Occipital lobe (tissue), 2 donors: ENCODE data around the gene PFN1. TPM values are rescaled to one million over a fixed set of nuclear protein-coding genes. Genes with fewer than 3 reads are reported as not detected.

Experiments
- DNase-seq: peaks from one replicate; lab custom pipeline; 2025; lab: John Stamatoyannopoulos, UW
- total RNA-seq: library from RNA; depleted of rRNA; stranded (reverse); fragments of >200 nt; gene quantifications from one replicate; pipeline ENCODE4 v1.2.3, GENCODE V29; 2014

Gene PFN1
- total RNA-seq, 1 donor from 2014 or later: 53.0 TPM

DNA sequence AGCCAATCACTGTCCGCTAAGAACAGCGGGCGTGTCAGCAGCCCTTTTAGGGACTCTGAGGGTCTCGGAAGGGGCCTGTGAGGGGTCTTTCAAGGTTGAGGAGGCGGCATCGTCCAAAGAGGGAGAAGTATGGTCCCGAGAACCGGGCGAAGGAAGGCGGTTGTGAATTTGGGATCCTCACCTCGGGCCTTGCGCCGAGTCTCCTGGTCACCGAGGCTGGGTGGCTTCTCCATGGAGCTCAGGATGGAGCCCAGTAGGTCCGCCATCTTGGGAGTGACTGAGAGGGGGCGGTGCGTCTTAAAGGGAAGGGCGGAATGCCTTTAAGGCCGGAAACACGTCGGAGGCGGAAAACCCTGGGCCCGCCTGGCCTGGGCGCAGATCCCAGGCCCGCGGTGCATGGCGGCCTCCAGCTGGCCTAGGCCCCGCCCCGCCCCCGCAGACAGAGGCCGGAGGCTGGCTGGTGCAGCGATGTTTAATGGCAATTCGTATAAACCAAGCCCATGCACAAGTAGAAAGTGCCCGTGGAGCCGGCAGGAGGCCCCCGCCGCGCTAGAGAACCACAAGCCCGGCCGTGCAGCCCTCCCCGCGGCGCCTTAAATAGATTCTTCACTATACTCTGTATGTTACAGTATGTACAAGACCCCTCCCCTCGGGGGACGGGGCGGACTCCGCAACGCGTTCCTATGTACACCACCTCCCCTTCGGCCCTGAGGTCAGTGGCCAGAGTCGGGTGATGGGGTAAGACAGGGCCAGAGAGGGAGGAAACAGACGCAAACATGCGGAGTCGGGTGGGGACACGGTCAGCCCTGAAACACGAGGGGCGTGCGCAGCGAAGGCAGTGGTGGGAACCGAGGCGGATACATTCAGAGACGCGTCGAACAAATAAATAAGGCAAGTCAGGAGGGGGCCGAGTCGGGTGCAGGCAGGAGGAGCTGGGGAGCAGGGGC, 19.5 kb upstream of the PFN1 start, which contains the start of gene SPAG7:
Gene SPAG7 (minus strand): TSS at position 279 of the 947 bp plus-strand sequence. CDS start 13 bp downstream, at position 266.
- peak; percentile 95 for DNase-seq

DNA sequence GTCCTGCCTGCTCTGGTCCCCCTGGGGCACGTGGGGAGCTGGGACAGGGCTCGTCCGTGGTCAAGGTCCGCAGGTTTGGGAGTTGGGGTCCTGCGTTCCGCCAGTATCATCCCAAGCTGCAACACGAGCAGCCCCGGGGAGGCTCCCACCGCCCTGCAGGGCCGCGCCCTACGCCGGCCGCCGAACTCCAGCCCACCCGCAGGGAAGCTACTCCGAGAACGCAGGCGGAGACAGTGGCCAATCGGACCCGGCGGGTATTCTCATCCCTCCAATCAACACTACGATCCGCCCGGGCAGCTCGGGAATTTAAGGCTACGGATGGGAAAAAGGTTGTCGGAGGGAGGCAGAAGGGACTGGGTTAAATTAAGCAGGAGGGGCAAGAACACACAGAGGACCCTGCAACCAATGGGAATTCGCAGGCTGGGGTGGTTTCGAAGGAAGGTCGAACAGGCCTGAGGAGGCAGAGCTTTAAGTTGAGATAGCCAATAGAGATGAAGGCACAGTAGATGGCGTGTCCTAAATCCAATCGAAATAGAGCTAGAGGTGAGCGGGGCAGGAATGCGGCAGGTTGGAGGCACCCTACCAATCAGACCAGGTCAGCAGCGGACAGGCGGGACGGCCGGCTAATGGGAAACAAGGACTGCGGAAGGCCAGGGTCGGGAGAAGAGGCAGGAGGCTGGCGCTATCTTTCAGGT, 18.7 kb upstream of the PFN1 start:
- DNase-seq: peak; percentile 98

DNA sequence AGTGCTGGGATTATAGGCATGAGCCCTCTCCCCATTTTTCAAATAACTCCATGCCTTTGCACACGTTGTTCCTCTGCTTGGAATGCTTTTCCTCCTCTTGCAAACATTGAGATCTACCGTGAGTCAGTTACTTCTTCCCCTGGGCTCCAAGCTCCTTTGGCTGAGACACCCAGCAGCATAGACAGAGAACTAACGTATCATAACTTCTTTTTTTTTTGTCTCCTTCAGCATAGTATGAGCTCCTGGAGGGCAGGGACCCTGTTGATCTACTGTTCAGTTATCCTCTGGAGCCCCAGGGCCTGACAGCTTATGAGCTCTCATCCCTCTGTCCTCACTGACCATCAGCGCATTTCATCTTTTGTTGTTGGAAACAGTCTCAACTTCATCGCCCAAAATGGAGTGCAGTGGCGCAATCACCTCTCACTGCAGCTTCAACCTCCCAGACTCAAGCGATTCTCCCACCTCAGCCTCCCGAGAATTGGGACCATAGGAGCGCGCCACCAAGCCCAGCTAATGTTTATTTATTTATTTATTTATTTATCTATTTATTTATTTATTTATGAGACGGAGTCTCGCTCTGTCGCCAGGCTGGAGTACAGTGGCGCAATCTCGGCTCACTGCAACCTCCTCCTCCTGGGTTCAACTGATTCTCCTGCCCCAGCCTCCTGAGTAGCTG, 17.1 kb upstream of the PFN1 start:
- DNase-seq: no peak

DNA sequence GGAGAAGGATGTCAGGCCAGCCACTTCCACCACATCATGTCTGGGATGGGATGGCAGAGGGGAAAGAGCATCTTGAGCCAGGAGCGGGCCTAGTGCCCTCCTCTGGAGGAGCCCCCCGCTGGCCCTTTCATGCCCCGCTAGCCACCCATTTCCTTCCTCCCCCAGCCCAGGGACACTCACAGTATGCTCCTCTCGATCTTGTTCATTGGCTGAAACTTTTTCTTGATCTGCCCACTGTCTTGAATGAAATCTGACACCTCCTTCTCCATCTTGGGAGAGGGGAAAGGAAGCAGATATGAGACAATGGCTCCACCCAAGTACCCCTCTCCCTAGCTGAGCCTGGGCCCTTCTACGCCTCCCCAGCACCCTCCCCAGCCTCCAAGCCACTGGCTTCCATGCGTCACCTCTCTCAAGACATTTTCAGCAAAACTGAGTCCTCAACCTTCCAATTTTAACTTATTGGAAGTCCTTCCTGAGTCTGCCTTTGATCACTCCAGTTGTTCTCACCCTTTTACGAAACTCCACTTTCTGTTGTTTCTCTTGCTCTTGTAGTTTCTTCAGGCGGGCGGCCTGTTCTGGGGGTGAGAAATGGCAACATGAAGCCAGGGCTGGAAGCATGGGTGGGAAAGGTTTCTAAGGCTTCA, 12.1 kb upstream of the PFN1 start:
- no peak for DNase-seq

DNA sequence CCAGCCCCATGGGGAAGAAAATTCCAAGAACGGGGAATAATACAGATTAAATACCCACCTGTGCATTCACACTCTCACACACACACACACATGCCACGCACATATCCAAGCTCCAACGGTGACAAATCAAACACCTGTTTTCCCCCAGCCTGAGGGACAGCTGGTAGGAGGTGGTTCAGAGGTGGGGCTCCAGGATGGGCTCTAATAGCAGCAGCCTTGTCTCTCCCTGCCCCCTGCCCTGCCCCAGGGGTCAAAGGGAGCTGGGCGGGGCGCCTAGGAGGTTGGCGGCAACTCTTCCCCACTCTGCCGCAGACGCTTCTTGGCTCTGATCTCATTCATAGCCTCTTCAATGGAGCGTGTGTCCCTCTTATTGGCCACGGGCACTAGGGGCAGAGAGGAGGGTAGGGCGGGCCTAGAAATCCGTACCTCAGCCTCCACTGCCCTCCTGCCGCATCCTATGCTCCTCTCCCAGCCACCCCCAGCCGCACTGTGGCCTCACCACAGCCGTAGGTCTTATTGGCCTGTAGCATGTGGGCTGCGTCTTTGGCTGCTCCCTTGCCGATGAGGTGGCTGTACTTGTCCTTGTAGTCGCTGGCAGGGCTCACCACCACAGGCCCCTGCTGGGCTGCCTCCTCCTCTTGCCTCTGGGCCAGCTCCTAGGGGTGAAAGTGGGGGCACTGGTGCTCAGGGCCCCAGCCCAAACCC, 11.1 kb upstream of the PFN1 start:
- no peak for DNase-seq

DNA sequence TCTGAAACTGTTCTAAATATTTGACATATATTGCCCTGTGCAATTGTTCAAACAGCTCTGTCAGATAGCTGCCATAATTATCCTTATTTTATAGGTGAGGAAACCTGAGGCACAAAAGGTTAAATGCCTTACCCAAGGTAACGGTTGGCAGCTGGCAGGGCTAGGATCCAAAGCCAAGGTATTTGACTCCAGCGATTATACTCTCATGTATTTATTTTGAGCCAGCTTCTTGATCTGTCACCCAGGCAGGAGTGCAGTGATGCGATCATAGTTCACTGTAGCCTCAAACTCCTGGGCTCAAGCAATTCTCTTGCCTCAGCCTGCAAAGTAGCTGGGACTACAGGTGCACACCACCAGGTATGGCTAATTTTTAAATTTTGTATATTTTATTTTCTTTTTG, 9.8 kb upstream of the PFN1 start:
- no peak for DNase-seq

DNA sequence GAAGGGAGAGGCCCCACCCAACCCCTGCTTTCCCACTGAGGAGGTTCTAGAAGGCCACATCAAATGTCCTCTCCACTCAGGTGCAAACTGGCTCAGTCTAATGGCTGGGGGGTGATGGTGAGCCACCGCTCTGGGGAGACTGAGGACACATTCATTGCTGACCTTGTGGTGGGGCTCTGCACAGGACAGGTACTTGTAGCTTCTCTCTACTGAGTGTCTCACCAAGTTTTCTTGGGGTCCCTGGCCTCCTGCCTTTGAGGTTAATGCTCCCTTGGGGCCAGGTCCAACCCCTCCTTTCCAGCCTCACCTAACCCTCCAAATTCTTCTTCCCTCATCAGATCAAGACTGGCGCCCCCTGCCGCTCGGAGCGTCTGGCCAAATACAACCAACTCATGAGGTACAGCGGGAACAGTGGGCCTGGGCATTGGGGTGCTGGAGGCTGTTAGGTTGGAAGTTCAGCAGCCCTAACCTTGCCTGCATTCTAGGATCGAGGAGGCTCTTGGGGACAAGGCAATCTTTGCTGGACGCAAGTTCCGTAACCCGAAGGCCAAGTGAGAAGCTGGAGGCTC, 8.2 kb upstream of the PFN1 start:
- DNase-seq: no peak

DNA sequence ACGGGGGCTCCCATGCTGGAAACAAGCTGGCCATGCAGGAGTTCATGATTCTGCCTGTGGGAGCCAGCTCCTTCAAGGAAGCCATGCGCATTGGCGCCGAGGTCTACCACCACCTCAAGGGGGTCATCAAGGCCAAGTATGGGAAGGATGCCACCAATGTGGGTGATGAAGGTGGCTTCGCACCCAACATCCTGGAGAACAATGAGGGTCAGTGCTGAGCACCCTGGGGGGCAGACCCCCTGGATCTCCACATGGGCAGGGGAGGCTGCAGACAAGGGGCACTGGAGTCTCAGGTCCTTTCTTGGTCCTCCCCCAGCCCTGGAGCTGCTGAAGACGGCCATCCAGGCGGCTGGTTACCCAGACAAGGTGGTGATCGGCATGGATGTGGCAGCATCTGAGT, 6.8 kb upstream of the PFN1 start:
- DNase-seq: no peak

DNA sequence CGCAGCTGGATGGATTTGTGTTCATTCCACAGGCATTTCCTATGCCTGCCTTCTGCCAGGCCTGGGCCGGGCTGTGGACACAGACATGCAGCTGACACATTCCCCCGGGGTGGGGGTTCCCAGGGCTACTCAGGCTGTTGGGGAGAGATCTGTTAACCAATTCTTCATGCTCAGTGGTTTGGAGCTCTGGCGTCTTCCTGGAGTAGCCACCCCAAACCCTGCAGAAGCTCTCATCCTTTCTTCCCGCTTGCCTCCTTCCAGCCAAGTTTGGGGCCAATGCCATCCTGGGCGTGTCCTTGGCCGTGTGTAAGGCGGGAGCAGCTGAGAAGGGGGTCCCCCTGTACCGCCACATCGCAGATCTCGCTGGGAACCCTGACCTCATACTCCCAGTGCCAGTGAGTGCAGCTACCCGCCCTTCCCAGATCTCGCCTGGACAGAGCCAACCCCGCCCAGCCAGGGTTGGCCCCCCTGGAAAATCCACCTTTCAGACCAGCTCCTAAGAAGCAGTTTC, 5.2 kb upstream of the PFN1 start:
- no peak for DNase-seq

DNA sequence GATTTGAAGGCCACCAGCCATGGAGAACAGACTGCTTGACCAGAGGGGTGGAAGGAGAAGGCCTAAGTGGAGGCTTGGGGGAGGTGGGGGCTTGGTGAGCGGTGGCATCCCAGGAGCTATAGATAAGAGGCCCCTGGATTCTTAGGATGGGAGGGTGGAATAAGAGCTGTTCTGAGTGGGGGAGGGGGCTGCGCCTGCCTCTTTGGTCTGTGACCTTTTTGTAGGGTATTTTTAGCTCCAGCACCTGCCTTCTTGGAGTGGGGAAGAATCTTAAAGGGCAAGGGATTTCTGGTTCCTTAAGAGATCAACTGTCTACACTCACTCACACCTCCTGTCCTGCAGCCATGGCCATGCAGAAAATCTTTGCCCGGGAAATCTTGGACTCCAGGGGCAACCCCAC, 3.2 kb upstream of the PFN1 start:
- no peak for DNase-seq

DNA sequence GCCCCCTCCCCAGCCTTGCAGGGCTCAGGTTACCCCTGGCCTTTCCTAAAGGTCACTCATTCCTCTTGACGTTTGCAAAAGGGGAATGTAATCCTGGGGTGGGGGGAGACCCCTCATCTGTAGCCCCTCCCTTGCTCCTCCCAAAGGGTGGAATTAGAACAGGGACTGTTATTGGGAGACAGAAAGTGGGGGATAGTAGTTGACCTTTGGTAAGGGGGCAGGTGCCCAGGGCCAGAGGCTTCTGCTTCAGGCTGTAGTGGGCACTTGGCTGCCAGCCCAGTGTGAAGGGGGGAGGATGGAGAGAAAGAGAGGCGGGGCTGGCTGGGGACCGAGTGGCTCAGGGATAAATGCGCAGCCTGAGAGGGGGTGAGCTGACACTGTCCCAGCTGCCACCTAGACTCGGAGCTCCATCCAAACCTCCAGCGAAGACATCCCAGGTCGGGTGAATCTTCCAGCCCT, 2.4 kb upstream of the PFN1 start, which contains the start of gene ENO3:
Gene ENO3 (plus strand): TSS at position 374 of the 459 bp plus-strand sequence. CDS start 711 bp downstream, outside the sequence.
- DNase-seq: no peak

DNA sequence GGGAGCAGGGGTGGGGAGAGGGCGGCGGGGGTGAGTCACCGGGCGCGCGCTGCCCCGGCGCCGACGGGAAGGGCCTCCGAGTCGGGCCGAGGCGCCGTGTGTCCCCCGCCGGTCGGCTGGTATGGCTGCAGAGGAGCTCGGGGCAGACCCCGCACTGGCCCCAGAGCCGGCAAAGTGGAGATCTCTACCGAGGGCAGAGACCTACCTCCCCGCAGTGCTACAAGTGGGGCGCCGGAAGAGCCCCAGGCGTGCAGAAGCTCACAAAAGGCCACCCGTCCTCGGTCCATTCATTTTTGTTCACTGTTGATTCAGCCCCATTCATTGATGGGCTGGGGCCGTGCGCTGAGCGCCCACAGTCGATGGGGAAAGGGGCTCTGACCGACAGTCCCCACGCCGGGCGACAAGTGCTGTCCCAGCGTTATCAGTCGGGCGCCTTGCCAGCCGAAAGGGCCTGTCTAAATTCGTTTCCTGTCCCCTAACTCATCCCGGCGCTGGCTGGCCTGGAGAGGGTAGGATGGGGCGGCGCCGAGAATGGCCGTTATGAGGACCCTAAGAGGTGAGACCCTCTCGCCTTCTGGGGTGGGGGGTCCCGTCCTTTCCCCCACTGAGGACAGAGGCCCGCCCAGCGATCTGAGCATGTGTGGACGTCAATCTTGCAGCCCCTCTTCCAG, 1.9 kb upstream of the PFN1 start:
- DNase-seq: no peak

DNA sequence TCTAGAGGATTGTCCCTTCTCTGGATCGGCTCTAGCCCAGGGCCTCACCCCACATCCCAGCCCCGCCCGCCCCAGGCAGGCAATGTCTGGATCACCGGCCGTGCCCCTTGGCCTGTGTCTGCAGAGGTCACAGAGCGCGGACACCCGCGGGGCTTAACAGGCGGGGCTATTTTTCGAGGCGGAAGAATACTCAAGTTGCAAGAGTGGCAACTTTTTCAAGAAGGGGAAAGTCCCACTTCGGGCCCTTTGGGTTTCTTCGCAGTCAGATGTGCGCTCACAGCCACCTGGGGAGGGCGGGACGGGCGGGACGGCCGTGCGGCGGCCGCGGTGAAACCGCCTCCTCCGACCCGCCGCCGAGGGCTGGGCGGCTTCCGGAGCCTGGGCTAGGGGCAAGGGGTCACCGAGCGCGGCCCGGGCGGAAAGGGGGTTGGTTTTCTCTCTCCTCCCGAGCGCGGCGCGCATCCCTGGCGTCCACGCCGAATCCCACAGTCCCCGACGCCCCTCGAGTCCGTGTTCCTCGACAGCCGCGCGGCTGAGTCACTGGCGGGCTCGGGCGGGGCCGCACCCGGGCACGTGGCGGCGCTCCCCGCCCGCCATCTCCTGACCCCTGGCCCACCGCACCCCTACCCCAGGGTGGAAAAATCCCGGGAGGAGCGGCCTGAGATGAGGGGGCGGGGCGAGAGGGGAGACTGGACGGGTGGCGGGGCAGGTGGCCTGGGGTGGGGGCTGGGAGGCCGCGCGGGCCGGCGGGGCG, 1.2 kb upstream of the PFN1 start:
- DNase-seq: no peak

DNA sequence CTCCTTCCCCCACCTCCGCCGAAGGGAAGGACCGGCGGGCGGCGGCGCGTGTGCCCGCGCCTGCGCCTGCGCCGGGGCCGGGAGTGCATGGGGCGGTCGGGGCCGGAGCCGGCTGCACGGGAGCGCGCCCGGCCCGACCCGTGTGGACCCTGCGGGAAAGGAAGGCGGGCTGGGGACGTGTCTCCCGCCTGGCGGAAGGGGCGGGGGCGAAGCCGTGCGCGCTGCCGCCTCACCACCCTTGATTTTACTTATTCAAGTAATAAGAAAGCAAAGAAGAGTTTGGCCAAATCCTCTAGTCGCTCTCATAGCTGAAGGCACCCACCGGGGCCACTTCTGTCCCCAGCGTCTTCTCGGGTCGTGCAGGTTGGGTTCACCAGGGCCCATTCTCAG, 596 bp upstream of the PFN1 start:
- DNase-seq: peak; percentile 56

DNA sequence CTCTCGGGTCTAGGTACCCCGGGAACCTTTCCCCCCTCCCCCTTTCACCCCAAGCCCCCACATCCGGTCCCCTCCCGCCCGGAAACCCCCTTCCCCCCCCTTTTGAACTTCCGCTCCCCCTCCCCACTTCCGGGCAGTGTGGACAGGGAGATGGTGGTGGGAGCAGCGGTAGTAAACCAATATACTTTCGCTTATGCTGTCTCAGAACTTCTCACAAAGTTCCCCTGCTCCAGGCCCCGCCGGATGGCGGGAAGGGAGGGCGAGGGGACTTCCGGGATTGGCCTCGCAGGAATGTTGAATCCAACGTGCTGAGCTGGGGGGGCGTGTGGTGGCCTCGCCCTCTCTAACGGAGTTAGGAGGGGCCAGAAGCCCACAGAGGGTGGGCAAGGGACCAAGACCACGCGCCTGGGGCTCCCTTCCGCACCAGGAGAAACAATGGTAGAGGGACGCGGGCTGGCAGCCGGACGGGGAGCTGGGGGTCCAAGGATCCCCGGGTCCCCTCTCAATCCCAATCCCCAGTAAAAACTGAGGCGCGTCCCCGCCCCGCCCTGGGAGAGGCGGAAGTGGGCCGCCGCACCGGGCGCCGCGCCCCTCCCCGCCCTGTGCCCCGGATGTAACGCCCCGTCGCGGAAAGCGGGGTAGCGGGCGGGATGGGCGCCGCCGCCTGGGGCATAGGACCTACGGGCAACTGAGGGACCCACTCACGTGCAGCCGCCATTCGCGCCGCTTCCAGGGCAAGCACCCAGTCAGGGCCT, 742 bp downstream of the PFN1 start:
- no peak for DNase-seq

DNA sequence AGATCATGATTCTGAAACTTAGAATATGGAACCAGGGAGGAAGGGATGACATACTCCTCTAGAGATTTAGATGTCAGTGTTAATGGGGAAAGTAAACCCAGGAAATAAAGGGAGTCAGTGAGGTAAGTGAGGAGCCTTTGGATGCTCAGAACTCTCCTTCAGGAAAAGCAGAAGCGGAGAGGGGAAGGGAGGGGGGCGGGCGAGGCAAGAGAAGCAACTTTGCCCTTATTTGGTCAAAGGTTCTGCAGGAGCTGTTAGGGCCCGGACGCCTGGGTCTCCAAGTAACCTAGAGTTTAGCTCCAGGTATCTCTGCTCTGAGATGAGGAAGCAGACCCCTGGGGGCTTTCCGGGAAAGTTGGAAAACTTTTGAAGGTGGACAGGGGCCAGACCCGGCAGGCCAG, 1.3 kb downstream of the PFN1 start:
- no peak for DNase-seq

DNA sequence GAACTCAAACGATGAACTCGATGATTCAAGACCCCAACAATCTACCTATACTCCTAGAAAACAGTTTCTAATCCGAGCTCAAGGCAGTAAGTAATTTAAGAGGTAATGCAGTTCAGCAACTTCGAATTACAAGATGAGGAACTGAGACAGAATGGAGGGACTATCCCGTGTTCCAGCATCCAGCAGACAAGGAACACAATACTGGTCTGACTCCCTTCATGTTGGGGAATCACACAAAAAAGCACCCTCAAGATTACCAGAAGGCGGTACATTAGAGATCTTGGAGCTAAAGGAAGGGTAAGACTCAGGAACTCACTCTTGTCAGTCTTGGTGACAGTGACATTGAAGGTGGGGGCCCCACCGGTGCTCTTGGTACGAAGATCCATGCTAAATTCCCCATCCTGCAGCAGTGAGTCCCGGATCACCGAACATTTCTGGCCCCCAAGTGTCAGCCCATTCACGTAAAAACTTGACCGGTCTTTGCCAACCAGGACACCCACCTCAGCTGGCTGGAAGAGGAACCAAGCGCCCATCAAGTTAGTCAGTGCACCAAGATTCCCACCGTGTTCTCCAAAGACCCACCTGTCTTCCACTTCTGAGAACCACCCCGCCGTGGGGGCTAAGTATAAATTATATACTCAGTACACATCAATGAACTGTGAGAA, 1.9 kb downstream of the PFN1 start:
- no peak for DNase-seq

DNA sequence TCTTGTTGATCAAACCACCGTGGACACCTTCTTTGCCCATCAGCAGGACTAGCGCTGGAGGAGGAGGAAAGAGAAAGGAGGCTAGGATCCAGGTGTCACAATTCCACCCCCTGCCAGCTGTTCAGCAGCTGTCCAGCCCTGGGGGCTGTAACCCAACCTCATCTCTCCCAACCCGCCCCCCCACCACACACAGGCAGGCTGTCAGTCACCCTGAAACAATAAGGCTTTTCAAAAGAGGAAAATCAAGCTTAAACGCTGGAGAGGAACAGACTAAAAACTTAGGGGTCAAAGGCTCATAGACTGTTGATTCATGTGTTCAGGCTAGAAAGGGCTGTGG, 2.4 kb downstream of the PFN1 start:
- no peak for DNase-seq
